ENCODE measurements around the gene CD99L2.

DNA sequence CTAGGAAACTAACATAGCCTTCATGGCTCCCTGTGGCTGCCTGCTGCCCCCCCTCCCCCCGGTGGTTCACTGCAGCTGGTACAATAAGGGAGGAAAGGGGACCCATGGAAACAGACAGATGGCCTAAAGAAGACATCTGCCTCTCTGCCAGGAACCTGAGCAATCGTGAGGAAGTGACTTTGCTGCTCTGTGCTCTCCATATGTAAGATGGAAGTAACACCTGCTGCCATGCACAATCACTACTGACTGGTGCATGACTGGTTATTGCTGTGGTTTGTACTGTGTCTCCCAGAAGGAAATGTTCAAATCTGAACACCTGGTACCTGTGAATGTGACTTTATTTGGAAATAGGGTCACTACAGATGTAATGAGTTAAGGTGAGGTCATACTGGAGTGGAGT is 43.6 kb downstream of the CD99L2 start:
- TF ChIP-seq POLR2AphosphoS5 (IDR thresholded peaks at IDR 0.05), result no peak
- no peak for TF ChIP-seq CTCF (IDR thresholded peaks at IDR 0.05)
- no peak for TF ChIP-seq POLR2A (IDR thresholded peaks at IDR 0.05)
- no peak for TF ChIP-seq EP300 (IDR thresholded peaks at IDR 0.05; ENCODE audit: low read depth)
